WTC11 (cell line): ENCODE data around the gene TM9SF4. TPM values are rescaled to one million over a fixed set of nuclear protein-coding genes. Genes with fewer than 3 reads are reported as not detected.

Source experiments
- ATAC-seq: fragments of 200-7000 bp; cut with Tn5 transposase; 2 replicates; pipeline ENCODE4 v1.10.0; 2021; ENCODE audit warnings: mild to moderate bottlenecking, moderate library complexity
- CTCF ChIA-PET: fragments of 300-600 bp; sonication (Branson Sonifier 250); formaldehyde crosslinking; loops from one replicate; lab custom pipeline; 2021; ENCODE audit warnings: antibody characterized with exemption; lab: Charles Lee
- POLR2A ChIA-PET: fragments of 350-600 bp; sonication (Branson Sonifier 250); formaldehyde crosslinking; loops from one replicate; lab custom pipeline; 2021; ENCODE audit warnings: antibody characterized with exemption; lab: Charles Lee
- DNase-seq: peaks from one replicate; pipeline ENCODE4 v3.0.0; 2021; ENCODE audit warnings: low spot score
- H3K27ac Mint-ChIP-seq: 2 replicates; pipeline ENCODE4 v1.8.0; 2021; ENCODE audit warnings: mixed read lengths
- H3K27me3 Mint-ChIP-seq: 2 replicates; pipeline ENCODE4 v1.8.0; 2021; ENCODE audit warnings: low read depth, mild to moderate bottlenecking, moderate library complexity, mixed read lengths
- H3K36me3 Mint-ChIP-seq: 2 replicates; pipeline ENCODE4 v1.8.0; 2021; ENCODE audit warnings: mixed read lengths
- H3K4me1 Mint-ChIP-seq: 2 replicates; pipeline ENCODE4 v1.8.0; 2022; ENCODE audit warnings: mixed read lengths
- H3K4me3 Mint-ChIP-seq: 2 replicates; pipeline ENCODE4 v1.8.0; 2021; ENCODE audit warnings: mild to moderate bottlenecking, moderate library complexity, mixed read lengths
- H3K9me3 Mint-ChIP-seq: 2 replicates; pipeline ENCODE4 v1.8.0; 2021; ENCODE audit warnings: mixed read lengths
- AFF4 ChIP-seq: sonication (generic); formaldehyde crosslinking; IDR thresholded peaks from 2 replicates; pipeline ENCODE4 v1.8.1; 2023; ENCODE audit warnings: mild to moderate bottlenecking, missing genetic modification reagents, borderline replicate concordance
- CREB1 ChIP-seq: sonication (generic); formaldehyde crosslinking; IDR thresholded peaks from 2 replicates; pipeline ENCODE4 v1.8.0; 2023; ENCODE audit warnings: mild to moderate bottlenecking, missing genetic modification reagents
- CTCF ChIP-seq: fragments of 200-600 bp; IDR thresholded peaks from 2 replicates; pipeline ENCODE4 v1.8.0; 2022; ENCODE audit warnings: antibody characterized with exemption
- FOXP1 ChIP-seq: sonication (generic); formaldehyde crosslinking; IDR thresholded peaks from 2 replicates; pipeline ENCODE4 v1.8.0; 2022; ENCODE audit warnings: missing genetic modification reagents, mild to moderate bottlenecking, moderate library complexity, borderline replicate concordance
- GRHL2 ChIP-seq: fragments of 250-450 bp; sonication (Bioruptor Pico); IDR thresholded peaks from 2 replicates; pipeline ENCODE4 v1.8.0; 2022; ENCODE audit warnings: mild to moderate bottlenecking, moderate library complexity; ENCODE audit not compliant: insufficient replicate concordance, severe bottlenecking
- HMGXB4 ChIP-seq: sonication (generic); formaldehyde crosslinking; IDR thresholded peaks from 2 replicates; pipeline ENCODE4 v1.8.1; 2023; ENCODE audit warnings: mild to moderate bottlenecking, moderate library complexity, missing genetic modification reagents
- NR3C1 ChIP-seq: sonication (generic); formaldehyde crosslinking; conservative IDR thresholded peaks from 2 replicates; pipeline ENCODE4 v1.8.1; 2023; ENCODE audit warnings: low read depth, mild to moderate bottlenecking, missing genetic modification reagents
- PREB ChIP-seq: sonication (generic); formaldehyde crosslinking; IDR thresholded peaks from 2 replicates; pipeline ENCODE4 v1.8.1; 2022; ENCODE audit warnings: mild to moderate bottlenecking, missing genetic modification reagents, moderate library complexity, borderline replicate concordance
- SMAD3 ChIP-seq: sonication (generic); formaldehyde crosslinking; IDR thresholded peaks from 2 replicates; pipeline ENCODE4 v1.8.0; 2022; ENCODE audit warnings: missing genetic modification reagents, mild to moderate bottlenecking, borderline replicate concordance
- USF2 ChIP-seq: sonication (generic); formaldehyde crosslinking; IDR thresholded peaks from 2 replicates; pipeline ENCODE4 v1.8.1; 2023; ENCODE audit warnings: mild to moderate bottlenecking, missing genetic modification reagents, moderate library complexity
- ZNF121 ChIP-seq: sonication (generic); formaldehyde crosslinking; IDR thresholded peaks from 2 replicates; pipeline ENCODE4 v1.8.0; 2023; ENCODE audit warnings: missing genetic modification reagents
- ZNF263 ChIP-seq: sonication (generic); formaldehyde crosslinking; IDR thresholded peaks from 2 replicates; pipeline ENCODE4 v1.8.1; 2022; ENCODE audit warnings: low read depth, mild to moderate bottlenecking, moderate library complexity, missing genetic modification reagents
- ZNF416 ChIP-seq: fragments of 250-450 bp; sonication (Bioruptor Pico); IDR thresholded peaks from 2 replicates; pipeline ENCODE4 v1.9.0; 2021; ENCODE audit warnings: mild to moderate bottlenecking, inconsistent platforms
- total RNA-seq: library from RNA; stranded (reverse); gene quantifications from 3 replicates; pipeline ENCODE4 v1.2.3, GENCODE V29; 2021
- TF ChIP-seq, protein P1 (sequence below): sonication (generic); formaldehyde crosslinking; conservative IDR thresholded peaks from 2 replicates; pipeline ENCODE4 v1.8.1; 2022; ENCODE audit warnings: mild to moderate bottlenecking, missing genetic modification reagents
- TF ChIP-seq, protein P2 (sequence below): sonication (generic); formaldehyde crosslinking; IDR thresholded peaks from 2 replicates; pipeline ENCODE4 v1.8.0; 2022; ENCODE audit warnings: mild to moderate bottlenecking, missing genetic modification reagents
- TF ChIP-seq, protein P3 (sequence below): sonication (generic); formaldehyde crosslinking; IDR thresholded peaks from 2 replicates; pipeline ENCODE4 v1.8.1; 2022; ENCODE audit warnings: low read depth, missing genetic modification reagents, borderline replicate concordance
- TF ChIP-seq, protein P4 (sequence below): fragments of 250-450 bp; sonication (Bioruptor Pico); IDR thresholded peaks from 2 replicates; pipeline ENCODE4 v1.9.0; 2021; ENCODE audit warnings: mild to moderate bottlenecking

The TM9SF4 gene
- total RNA-seq, 1 experiment from 2014 or later = 44.8 TPM

DNA sequence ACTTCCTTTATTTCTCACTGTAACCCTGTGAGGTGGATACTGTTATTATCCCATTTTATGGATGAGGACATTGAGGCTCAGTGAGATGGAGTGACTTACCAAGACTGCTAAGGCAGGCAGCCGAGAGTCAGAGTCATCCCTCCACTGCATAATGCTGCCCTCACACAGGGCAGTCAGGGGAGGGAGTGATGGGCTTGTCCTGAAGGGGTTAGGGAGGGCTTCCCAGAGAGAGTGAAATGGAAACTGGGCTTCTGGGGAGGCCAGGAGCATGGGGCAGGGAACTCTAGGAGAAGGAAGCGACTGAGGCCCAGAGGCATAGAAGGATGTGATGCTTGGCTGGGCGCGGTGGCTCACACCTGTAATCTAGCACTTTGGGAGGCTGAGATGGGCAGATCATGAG, 31.1 kb downstream of the TM9SF4 start (continued):
- TF ChIP-seq AFF4 (CRISPR knock-in tag) (no peak), ZNF263 (no peak)
- TF ChIP-seq, all 79 proteins: peak for 0

DNA sequence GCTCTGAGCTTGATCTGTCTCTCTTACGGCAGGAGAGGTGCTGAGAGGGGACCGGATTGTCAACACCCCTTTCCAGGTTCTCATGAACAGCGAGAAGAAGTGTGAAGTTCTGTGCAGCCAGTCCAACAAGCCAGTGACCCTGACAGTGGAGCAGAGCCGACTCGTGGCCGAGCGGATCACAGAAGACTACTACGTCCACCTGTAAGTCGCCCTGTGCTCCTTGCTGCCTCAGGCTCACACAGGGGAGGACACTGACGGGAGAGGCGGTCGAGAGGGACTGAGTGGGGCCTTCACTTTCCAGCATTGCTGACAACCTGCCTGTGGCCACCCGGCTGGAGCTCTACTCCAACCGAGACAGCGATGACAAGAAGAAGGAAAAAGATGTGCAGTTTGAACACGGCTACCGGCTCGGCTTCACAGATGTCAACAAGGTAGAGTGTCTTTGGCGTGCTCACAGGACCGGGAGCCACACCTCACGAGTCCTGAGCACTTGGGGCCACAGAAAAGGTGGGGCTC, 32.0 kb downstream of the TM9SF4 start:
- no peaks in the 10 kb centered on the region for H3K9me3 Mint-ChIP-seq
- no peak for ATAC-seq

More for the DNA sequence above, 32.0 kb downstream of the TM9SF4 start:
- ChIA-PET CTCF (no interaction called here), POLR2A (no interaction called here)
- TF ChIP-seq, protein P1, sequence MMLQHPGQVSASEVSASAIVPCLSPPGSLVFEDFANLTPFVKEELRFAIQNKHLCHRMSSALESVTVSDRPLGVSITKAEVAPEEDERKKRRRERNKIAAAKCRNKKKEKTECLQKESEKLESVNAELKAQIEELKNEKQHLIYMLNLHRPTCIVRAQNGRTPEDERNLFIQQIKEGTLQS (CRISPR knock-in tag) = no peak
- TF ChIP-seq, protein P2, sequence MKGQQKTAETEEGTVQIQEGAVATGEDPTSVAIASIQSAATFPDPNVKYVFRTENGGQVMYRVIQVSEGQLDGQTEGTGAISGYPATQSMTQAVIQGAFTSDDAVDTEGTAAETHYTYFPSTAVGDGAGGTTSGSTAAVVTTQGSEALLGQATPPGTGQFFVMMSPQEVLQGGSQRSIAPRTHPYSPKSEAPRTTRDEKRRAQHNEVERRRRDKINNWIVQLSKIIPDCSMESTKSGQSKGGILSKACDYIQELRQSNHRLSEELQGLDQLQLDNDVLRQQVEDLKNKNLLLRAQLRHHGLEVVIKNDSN (CRISPR knock-in tag) = no peak
- TF ChIP-seq SMAD3 (CRISPR knock-in tag) (no peak), ZNF416 (CRISPR knock-in tag) (no peak), HMGXB4 (CRISPR knock-in tag) (no peak), PREB (CRISPR knock-in tag) (no peak), GRHL2 (no peak), NR3C1 (CRISPR knock-in tag) (no peak), CREB1 (CRISPR knock-in tag) (no peak), CTCF (no peak), FOXP1 (no peak), ZNF121 (CRISPR knock-in tag) (no peak), USF2 (no peak)
- TF ChIP-seq, protein P3, sequence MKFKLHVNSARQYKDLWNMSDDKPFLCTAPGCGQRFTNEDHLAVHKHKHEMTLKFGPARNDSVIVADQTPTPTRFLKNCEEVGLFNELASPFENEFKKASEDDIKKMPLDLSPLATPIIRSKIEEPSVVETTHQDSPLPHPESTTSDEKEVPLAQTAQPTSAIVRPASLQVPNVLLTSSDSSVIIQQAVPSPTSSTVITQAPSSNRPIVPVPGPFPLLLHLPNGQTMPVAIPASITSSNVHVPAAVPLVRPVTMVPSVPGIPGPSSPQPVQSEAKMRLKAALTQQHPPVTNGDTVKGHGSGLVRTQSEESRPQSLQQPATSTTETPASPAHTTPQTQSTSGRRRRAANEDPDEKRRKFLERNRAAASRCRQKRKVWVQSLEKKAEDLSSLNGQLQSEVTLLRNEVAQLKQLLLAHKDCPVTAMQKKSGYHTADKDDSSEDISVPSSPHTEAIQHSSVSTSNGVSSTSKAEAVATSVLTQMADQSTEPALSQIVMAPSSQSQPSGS (CRISPR knock-in tag) = no peak
- TF ChIP-seq, protein P4, sequence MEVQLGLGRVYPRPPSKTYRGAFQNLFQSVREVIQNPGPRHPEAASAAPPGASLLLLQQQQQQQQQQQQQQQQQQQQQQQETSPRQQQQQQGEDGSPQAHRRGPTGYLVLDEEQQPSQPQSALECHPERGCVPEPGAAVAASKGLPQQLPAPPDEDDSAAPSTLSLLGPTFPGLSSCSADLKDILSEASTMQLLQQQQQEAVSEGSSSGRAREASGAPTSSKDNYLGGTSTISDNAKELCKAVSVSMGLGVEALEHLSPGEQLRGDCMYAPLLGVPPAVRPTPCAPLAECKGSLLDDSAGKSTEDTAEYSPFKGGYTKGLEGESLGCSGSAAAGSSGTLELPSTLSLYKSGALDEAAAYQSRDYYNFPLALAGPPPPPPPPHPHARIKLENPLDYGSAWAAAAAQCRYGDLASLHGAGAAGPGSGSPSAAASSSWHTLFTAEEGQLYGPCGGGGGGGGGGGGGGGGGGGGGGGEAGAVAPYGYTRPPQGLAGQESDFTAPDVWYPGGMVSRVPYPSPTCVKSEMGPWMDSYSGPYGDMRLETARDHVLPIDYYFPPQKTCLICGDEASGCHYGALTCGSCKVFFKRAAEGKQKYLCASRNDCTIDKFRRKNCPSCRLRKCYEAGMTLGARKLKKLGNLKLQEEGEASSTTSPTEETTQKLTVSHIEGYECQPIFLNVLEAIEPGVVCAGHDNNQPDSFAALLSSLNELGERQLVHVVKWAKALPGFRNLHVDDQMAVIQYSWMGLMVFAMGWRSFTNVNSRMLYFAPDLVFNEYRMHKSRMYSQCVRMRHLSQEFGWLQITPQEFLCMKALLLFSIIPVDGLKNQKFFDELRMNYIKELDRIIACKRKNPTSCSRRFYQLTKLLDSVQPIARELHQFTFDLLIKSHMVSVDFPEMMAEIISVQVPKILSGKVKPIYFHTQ (CRISPR knock-in tag) = no peak
- H3K4me3 Mint-ChIP-seq = no peak overlapping the region
- peaks cover 78% of the 10 kb centered on the region for H3K36me3 Mint-ChIP-seq
- no peaks in the 10 kb centered on the region for H3K4me1 Mint-ChIP-seq
- H3K27me3 Mint-ChIP-seq = no peaks in the 10 kb centered on the region
- no peak overlapping the region; the same call in 1 of the 2 replicates for H3K27ac Mint-ChIP-seq
- DNase-seq = no peak
